NCI-H748 (cell line): ENCODE measurements around the gene TINAGL1.
"Not testable (repeated sequence)": the region's sequence is repeated elsewhere in the genome, so short reads cannot be mapped to it uniquely, and the experiment has no call there.

Experiments
- DNase-seq: peaks from one replicate; lab custom pipeline; 2025; ENCODE audit not compliant: unreplicated experiment; lab: John Stamatoyannopoulos, UW

Gene TINAGL1

DNA sequence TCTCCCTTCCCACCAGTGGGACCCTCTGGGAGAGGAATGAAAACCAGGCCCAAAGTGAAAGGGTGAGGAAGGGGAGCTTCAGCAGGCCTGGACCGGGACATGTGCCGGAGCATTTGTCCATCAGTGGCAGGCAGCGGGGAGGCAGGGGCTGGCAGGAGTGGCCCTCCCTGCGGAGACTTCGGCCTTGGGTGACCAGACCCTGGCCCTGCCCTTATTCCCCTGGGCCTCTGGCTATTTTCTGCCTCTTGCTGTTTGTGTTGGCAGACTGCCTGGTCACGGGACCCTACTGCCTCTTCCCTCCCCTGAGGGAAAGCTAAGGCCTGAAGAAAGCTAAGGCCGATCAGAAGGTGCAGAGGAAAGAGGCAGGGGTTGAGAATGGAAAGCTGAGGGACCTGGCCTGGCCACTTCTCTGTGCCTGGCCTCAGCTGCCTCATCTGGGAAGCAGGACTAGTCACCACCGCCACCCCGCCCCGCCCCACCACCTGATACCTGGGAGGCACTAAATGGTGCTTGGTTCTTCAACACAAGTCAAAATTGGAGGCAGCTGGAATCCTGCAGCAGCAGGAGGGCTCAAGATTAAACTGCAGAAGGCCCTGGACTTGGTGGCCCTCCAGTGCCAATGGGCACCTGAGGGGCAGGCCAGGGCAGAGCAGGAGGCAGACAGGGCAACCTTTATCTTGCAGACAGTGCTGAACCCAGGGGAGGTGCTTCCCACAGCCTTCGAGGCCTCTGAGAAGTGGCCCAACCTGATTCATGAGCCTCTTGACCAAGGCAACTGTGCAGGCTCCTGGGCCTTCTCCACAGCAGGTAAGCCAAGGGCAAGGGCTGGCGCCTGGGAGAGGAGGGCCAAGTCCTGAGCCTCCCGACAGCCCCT, 7.9 kb downstream of the TINAGL1 start:
- DNase-seq, result no peak

DNA sequence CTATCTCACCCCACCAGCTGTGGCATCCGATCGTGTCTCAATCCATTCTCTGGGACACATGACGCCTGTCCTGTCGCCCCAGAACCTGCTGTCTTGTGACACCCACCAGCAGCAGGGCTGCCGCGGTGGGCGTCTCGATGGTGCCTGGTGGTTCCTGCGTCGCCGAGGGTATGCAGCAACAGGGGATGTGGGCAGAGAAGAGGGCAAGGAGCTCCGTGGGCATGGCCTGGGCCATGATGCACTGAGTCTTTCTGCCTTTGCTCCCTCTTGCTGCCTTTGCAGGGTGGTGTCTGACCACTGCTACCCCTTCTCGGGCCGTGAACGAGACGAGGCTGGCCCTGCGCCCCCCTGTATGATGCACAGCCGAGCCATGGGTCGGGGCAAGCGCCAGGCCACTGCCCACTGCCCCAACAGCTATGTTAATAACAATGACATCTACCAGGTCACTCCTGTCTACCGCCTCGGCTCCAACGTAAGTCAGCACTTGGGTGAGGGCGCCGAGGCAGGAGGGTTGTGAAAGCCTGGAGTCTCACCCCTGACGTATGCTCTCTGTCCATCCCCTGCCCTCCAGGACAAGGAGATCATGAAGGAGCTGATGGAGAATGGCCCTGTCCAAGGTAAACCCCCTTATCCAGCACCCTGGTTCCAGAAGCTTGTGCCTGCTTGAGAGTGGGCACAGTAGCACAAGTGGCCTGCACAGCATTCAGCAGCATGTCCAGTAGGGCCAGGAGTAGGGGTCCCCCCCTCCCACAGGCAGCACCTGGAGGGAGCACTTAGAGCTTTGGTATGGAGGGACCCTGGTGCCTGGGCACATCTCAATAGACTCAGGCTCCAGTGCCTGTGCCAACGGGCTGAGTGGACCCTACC, 8.8 kb downstream of the TINAGL1 start:
- DNase-seq, result no peak

DNA sequence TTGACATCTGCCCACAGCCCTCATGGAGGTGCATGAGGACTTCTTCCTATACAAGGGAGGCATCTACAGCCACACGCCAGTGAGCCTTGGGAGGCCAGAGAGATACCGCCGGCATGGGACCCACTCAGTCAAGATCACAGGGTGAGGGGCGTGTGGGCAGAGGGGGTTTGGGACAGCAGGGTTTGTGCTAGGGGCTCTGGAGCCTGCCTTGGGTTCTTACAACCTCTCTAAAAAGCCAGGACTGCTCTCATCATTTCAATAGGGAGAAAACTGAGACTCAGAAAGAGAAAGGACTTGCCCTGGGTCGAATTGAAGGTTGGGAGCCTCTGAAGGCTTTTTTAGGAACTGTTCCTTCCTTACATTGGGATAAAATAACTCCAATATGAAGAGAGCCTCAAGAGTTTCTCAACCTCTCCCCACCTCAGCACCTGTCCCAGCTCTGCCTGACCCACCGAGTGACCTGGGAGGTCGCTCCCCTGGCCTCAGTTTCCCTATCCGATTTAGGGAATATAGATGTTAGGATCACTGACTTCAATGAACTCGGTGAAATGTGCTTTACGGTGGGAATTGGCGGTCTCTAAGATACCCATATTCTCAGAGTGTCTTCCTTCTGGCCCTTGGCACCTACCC, 9.5 kb downstream of the TINAGL1 start:
- DNase-seq, result no peak

DNA sequence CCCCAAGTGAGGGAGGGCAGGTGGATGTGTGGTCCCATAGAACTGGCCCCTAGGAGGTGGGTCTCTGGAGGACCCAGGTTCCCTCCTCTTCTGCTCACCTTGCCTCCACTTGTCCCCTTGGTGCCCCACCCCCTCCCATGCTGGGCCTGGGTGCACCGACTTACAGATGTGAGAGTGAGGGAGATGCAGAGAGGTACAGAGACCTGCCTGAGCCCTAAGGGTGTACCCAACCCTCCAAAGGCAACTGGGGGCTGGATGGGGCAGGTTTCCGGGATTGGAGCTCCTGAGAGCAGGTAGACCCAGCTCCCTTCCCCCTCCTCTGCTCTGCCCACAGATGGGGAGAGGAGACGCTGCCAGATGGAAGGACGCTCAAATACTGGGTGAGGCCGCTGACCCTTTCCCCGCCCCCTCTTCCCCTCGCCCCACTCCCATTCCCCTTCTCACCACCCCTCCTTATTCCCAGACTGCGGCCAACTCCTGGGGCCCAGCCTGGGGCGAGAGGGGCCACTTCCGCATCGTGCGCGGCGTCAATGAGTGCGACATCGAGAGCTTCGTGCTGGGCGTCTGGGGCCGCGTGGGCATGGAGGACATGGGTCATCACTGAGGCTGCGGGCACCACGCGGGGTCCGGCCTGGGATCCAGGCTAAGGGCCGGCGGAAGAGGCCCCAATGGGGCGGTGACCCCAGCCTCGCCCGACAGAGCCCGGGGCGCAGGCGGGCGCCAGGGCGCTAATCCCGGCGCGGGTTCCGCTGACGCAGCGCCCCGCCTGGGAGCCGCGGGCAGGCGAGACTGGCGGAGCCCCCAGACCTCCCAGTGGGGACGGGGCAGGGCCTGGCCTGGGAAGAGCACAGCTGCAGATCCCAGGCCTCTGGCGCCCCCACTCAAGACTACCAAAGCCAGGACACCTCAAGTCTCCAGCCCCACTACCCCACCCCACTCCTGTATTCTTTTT, 10.3 kb downstream of the TINAGL1 start:
- DNase-seq, result no peak

DNA sequence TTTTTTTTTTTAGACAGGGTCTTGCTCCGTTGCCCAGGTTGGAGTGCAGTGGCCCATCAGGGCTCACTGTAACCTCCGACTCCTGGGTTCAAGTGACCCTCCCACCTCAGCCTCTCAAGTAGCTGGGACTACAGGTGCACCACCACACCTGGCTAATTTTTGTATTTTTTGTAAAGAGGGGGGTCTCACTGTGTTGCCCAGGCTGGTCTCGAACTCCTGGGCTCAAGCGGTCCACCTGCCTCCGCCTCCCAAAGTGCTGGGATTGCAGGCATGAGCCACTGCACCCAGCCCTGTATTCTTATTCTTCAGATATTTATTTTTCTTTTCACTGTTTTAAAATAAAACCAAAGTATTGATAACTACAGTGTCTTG, 11.0 kb downstream of the TINAGL1 start:
- not testable (repeated sequence) for DNase-seq

DNA sequence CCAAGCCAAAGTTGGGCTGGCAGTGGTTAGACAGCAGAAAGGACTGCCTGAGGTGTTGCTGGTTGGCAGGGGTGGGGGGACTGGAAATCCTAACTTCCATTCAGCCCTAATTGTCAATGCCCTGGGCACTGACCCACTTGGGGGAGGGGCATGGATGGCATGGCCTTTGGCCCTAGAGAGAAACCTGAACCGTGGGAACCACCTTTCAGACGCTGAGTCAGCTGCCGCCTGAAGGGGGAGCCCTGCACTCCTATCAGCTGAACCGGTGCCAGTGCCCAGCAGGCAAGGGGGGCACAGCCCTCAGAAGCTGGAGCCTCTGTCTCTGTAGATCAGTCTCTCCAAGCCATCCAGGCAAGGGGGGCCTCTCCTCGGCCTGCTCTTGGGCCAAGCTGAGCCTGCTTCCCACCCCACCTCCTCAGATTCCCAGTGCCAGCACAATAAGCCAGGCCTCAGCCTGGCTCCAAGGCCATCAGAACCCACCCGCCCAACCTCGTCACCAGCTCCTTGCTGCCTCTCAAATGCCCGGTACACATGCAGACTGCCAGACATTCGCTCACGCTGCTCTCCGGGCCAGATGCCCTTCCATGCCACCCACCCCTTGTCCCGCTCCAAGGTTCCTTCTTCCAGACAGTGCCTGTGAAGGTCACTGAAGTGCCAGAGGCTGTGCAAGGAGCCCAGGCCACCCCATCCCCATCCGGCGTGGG, 11.6 kb downstream of the TINAGL1 start:
- peak; percentile 55 for DNase-seq

DNA sequence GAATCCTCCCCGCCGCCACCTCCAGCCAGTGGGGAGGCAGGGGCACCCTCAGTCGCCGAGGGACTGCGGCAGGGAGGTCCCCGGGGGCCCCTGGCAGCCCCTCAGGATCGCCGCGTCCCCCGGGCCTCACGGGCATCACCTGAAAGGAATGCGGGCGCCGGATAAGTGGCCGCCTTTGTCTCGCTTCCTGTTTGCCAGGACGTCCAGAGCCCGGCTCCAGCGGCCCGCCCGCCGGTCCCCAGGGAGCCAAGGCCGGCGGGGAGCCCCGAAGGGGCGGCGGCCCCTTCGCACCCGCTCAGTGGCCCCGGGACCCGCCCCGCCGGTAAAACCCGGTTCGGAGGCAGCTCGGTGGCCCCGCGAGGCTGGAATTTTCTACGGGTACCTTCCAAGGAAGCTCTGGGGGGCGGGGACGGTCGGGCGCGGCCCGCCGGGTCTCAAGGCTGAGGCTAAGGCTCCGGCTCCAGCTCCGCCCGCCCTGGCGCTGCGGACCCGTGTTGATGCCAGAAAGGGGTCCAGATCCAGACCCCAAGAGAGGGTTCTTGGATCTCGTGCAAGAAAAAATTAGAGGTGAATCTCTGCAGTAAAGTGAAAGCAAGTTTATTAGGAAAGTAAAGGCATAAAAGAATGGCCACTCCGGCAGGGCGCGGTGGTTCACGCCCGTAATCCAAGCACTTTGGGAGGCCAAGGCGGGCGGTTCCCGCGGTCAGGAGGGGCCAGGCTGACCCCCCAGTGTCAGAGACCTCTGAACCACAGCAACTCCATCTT, 12.6 kb downstream of the TINAGL1 start:
- no peak for DNase-seq

DNA sequence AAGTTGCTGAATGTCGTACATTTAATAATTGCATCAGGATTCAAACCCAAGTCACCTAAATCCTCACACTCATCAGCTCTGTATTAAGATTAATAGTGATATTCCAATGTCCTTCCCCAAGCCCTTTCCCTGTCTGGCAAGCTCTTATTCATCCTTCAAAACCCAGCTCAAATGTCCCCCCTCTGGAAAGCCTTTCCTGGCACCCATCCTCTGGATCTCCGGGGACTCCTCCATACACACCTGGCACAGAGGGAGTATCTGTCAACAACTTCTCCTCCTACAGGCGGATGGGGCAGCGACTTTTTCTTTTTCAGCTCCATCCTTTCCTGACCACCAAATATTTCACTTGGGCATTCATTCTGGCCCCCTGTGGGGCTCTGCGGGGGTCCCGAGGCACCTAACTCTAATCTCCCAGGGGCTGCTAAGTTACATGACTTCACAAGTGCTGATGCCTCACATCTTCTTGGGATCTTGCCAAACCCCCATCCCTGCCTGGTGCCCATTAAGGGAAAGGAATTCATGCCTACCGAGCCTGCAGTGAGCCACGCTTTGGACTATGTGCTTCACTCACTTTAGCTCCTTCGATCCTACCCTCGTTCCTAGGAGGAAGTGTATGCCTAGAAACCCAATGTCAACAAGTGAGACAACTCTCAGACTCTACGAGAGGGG, 15.2 kb downstream of the TINAGL1 start:
- no peak for DNase-seq

DNA sequence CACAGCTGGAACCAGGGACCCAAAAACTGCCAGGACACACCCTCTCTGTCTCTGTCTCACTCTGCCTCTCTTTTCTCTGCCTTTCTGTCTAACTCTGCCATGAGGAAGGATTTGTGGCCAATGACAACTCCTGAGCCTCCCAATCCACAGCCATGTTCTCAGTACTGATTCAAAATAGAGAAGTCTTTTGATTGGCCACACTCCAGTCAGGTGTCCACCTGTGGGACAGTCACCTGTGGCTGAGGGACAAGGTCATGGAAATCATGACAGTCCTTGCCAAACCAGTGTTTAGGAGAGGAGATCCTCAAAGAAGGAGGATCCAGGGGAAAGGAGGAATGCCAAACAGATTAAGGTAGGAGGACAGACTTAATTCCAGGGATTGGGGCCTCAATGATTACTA, 15.8 kb downstream of the TINAGL1 start:
- DNase-seq, result no peak

DNA sequence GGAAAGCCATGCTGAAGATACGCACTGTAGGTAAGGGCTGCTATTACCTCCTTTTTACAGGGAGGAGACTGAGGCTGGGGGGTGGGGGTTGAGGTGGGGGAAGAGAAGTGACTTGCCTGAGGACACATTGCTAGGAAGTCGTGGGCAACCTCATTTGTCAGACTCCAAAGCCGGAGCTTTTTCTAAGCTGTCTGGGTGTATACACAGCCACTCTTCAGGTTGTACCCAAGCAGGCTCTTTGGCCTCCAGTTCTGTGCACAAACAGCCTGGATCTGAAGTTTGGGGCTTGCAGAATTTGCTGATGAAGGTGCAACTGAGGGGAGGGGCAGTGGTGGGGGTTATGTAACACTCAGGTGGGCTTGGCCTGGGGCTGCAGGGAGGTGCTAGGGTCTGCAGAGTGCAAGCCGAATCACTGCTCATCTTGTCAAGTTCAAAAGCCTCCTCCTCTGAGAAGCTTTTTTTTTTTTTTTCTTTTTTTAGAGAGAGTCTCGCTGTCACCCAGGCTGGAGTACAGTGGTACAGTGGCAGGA, 16.9 kb downstream of the TINAGL1 start:
- no peak for DNase-seq

DNA sequence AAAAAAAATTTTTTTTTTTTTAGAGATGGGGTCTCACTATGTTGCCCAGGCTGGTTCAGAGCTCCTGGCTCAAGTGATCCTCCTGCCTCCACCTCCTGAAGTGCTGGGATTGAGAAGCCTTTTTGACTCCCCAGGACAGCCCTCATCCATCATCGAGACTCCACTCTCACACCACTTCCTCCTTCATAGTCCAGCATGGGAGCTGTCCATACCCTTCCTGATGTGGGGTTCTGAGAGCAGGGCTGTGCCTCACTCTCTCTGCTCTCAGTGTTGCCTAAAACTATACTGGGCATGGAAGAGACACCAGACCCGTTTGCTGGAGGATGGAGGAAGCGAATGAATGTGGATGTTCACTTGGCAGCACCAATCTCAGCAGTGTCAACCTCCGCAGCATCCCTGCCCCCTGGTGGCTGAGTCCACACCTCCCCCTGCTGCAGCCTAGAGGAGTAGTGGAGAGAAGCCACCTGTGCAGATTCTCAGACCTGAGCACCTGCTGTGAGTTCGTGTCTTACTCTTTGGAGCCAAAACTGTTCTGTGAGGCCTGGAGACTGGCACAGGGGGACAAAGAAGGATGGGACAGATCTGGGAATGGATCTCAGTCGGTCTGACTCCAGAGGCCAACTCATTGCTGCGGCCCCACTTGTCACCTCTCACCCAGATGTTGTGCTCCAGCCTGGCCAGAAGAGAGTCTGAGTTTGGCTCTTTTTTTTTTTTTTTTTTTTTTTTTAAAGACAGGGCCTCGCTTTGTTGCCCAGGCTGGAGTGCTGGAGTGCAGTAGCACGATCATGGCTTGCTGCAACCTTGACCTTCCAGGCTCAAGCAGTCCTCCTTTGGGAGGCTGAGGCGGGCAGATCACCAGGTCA, 17.7 kb downstream of the TINAGL1 start:
- peak; percentile 65 for DNase-seq

DNA sequence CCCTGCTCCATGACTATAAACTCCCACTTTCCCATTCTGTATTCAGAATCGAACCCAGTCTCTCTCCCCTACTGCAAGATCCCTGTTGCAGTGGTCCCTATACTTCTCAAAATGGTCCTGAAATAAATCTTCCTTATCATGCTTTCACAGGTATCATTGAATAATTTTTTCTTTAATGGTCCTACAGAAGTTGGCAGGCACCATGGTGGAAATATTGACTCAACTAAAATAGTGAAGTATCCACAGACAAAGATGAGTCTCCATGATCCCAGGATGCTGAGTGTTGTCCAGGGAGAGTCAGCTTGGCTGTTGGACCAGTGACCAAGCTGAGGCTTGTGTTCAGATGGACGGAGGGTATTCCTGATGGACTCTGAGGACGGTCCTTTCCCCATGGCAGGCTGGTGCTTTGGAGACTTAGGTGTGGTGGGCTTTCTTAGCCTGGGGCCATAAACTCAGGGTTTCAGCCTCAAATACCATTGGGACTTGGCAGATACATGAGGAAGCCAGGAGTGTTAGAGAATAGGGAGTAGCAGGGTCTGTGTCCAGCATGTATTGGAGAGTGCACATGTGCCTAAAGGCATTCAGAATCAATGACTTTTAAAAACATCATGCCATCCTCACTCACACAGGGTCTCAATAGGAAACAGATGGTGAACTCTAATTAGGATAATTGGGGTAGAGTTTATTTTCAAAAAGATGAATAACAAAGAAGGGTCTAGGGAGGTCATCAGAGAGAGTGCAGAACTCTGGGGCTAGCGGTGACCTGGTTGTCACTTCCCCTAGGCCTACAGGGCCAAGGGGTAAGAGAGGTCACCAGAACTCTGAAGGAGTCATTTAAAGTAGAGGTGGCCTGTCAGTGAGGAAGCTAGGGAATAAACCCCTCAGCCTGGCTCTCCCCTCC, 19.8 kb downstream of the TINAGL1 start:
- no peak for DNase-seq

DNA sequence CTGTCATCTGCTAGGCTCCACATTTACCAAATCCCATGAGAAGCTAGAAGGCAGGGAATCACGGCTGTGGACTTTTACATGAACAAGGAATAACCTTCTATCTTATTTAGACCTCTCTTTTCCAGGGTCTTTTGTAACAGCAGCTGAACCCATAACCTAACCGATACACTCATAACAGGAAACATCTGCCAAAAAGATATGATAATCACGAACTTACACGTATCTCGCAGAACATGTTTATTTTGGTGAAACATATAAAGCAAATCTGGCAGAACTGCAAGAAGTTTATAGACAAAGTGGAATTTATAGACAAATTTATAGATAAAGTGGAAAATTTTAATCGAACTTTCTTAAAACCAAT, 20.4 kb downstream of the TINAGL1 start:
- DNase-seq, result no peak

DNA sequence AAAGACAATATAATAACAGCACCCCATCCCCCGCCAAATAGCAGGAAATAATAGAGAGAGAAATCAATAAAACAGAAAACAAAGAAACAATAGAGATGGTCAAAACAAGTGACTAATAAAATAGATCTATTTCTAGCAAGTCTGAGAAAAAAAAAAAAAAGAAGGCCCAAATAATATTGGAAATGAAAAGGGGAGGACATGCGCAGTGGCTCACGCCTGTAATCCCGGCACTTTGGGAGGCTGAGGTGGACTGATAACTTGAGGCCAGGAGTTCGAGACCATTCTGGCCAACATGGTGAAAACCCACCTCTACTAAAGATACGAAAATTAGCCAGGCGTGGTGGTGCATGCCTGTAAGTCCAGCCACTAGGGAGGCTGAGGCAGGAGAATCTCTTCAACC, 22.7 kb downstream of the TINAGL1 start:
- DNase-seq, result no peak

DNA sequence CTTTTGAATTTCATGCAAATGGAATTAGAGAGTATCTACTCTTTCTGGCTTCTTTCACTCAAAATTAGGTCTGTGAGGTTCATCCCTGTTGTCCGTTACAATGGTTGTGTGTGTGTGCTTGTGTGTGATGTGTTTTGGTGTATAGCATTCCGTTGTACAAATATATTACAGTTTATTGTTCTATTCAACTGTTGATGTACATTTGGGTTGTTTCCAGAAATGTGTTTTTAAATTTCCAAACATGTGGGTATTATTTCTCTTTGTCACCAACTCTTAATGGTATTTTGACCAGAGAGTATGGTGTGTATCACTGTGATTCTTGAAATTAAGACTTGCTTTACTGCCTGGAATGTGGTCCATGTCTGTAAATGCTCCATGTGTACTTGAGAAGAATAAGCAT, 24.3 kb downstream of the TINAGL1 start:
- no peak for DNase-seq

DNA sequence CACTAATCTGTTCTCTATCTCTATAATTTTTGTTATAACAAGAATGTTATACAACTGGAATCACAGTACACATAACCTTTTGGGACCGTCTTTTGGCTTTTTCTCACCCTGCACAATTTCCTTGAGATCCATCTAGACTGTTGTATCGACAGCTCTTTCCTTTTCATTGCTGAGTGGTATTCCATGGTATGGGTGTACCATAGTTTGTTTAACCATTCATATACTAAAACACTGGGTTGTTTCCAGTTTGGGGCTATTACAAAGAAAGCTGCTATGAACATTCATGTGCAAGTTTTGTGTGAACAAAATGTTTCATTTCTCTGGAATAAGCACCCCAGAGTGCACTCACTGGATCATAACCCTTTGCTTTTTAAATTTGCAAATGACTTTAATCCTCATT, 25.8 kb downstream of the TINAGL1 start:
- no peak for DNase-seq
